Subcutaneous adipose tissue (tissue), 4 donors: ENCODE results near the gene PPIF. TPM values are rescaled to one million over a fixed set of nuclear protein-coding genes. Genes with fewer than 3 reads are reported as not detected.

Experiments used
- CTCF ChIP-seq: fragments of 450-650 bp; IDR thresholded peaks from one replicate; pipeline ENCODE4 v1.5.1; 2016; ENCODE audit warnings: low read depth, mild to moderate bottlenecking, control low read depth, antibody characterized with exemption, moderate library complexity
- total RNA-seq, 4 donors: library from RNA; depleted of rRNA; stranded (reverse); fragments of >200 nt; gene quantifications; one replicate each; pipeline ENCODE4 v1.1.0, GENCODE V29; 2016

The PPIF gene
- total RNA-seq, 4 donors from 2014 or later = 13.0 to 55.2 (median 29.8) TPM

GRCh38 chr10:79344502-79345195 lies 2.6 kb upstream of the PPIF start:
- TF ChIP-seq CTCF = no peak

GRCh38 chr10:79345241-79346011 lies 1.8 kb upstream of the PPIF start:
- TF ChIP-seq CTCF = no peak

DNA sequence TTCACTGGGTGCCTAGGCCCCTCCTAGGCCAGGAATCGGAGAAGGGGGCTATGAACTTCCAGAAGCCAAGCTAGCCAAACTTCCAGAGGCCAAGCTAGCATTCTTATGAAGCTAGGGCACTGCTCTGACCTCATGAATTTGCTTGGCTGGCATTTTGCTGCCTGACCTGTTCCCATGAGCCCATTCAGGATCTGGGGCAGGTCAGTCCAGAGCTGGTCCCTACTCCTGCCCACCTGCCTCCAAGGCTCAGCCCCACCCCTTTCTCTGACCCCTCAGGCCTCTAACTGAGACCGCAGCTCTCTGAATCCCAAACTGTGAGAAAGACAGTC lies 1.3 kb upstream of the PPIF start:
- TF ChIP-seq CTCF = no peak

GRCh38 chr10:79346388-79347225 lies 662 bp upstream of the PPIF start:
- no peak for TF ChIP-seq CTCF

GRCh38 chr10:79347894-79348639 lies 798 bp downstream of the PPIF start:
- TF ChIP-seq CTCF = no peak

GRCh38 chr10:79348640-79348988 lies 1.3 kb downstream of the PPIF start:
- no peak for TF ChIP-seq CTCF

DNA sequence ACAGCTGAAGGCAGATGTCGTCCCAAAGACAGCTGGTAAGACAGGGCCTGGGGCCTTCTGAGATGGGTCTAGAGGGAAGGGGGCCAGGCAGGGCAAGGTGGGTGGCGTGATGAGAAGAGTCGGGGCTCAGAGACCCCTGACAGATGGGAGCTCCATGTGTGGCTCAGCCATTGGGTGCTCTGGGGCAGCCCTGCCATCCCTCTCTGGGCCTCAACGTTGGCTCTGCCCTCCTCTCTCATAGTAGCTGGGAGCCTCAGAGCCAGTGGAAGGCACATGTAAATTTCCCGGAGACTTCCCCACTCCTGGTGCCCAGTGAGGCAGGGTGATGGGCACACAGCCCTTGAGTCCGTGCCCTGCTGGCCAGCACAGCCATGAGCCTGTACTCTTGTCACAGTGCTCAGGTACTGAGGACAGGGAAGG lies 1.8 kb downstream of the PPIF start:
- no peak for TF ChIP-seq CTCF
